IPS-15b (cell line): ENCODE measurements around the gene FERMT1.

Experiments
- H3K27me3 ChIP-seq: one replicate; pipeline ENCODE4 v1.6.1; 2013; ENCODE audit warnings: low read length; ENCODE audit not compliant: control insufficient read depth, insufficient read depth
- H3K36me3 ChIP-seq: one replicate; pipeline ENCODE4 v1.6.1; 2013; ENCODE audit warnings: low read length; ENCODE audit not compliant: control insufficient read depth, insufficient read depth
- H3K4me1 ChIP-seq: one replicate; pipeline ENCODE4 v1.6.1; 2013; ENCODE audit warnings: mild to moderate bottlenecking, low read length; ENCODE audit not compliant: control insufficient read depth, insufficient read depth
- H3K4me3 ChIP-seq: one replicate; pipeline ENCODE4 v1.5.1; 2013; ENCODE audit warnings: low read depth, low read length
- H3K9ac ChIP-seq: one replicate; pipeline ENCODE4 v1.6.1; 2013; ENCODE audit warnings: low read depth, mild to moderate bottlenecking, low read length
- H3K9me3 ChIP-seq: one replicate; pipeline ENCODE4 v1.6.1; 2013; ENCODE audit warnings: mild to moderate bottlenecking, low read length; ENCODE audit not compliant: control insufficient read depth, insufficient read depth

FERMT1 gene

DNA sequence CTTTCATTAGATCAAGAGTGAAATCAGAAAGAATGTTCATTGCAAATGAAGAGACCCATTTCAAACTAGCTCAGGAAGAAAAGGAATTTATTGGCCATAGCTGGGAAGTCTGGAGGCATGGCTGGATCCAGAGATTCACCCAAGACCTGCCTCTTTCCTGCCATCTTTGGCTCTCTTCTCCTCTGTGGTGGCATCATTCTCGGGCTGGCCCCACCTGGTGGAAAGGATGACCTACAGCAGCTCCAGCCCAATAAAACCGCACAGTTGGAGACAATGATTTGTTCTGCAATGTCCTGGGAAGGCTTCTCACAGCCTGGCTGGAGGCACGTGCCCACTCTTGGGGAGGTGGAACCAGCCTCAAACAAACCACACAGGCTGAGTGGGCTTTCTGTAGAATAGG is 18.1 kb upstream of the FERMT1 start:
- Histone ChIP-seq H3K9me3 (no peaks in the 10 kb centered on the region), H3K27me3 (no peaks in the 10 kb centered on the region), H3K4me3 (no peak overlapping the region), H3K9ac (no peak overlapping the region), H3K36me3 (no peaks in the 10 kb centered on the region), H3K4me1 (no peaks in the 10 kb centered on the region)

DNA sequence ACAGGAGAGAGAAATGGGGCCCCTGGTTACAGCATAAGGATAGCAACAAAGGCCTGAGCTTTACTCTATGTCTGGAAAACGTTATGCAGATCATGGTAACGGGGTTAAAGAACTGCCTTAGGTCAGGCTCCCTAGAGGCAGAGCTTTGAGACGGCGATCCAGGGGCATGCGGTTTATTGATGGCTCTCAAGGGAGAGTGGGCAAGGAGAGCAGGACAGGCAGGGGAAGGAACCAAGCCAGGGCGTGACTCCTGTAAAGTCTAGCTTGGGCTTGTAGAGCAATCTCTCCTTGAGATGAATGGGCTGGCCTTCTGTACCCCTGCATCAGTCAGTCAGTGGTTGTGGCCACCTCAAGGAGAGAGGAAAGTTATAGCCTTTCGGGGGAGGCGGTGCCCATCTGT is 12.5 kb upstream of the FERMT1 start:
- H3K36me3 ChIP-seq: no peaks in the 10 kb centered on the region
- no peak overlapping the region for H3K4me3 ChIP-seq
- no peak overlapping the region for H3K9ac ChIP-seq
- no peaks in the 10 kb centered on the region for H3K9me3 ChIP-seq
- no peaks in the 10 kb centered on the region for H3K27me3 ChIP-seq
- no peaks in the 10 kb centered on the region for H3K4me1 ChIP-seq

DNA sequence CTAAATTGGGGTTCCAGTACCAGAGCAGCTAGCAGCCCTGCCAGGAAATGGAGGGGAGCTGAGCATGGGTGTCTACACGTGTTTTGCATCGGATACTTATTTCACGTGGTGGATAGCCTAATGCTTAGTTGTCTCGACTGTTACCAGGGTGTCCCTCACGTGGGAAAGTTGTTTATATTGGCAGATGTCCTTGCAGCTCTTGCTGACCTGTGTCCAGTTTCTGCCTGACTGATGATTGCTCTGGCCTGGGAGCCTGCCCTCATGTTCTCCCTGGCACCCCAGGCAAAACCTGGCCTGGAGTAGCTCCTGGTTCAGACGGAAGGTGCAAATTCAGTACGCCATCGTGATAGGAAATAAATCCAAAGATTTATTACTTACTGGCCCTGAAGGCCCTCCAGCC is 11.8 kb upstream of the FERMT1 start:
- no peaks in the 10 kb centered on the region for H3K36me3 ChIP-seq
- H3K9me3 ChIP-seq: no peaks in the 10 kb centered on the region
- H3K4me3 ChIP-seq: no peak overlapping the region
- no peaks in the 10 kb centered on the region for H3K4me1 ChIP-seq
- no peaks in the 10 kb centered on the region for H3K27me3 ChIP-seq
- no peak overlapping the region for H3K9ac ChIP-seq

GRCh38 chr20:6130045-6130444 is 7.2 kb upstream of the FERMT1 start:
- Histone ChIP-seq H3K9ac (no peak overlapping the region), H3K4me1 (no peaks in the 10 kb centered on the region), H3K4me3 (no peak overlapping the region), H3K27me3 (no peaks in the 10 kb centered on the region), H3K36me3 (no peaks in the 10 kb centered on the region), H3K9me3 (no peaks in the 10 kb centered on the region)

- H3K9ac ChIP-seq: no peak overlapping the region
- no peaks in the 10 kb centered on the region for H3K27me3 ChIP-seq
- H3K4me1 ChIP-seq: no peaks in the 10 kb centered on the region
- no peaks in the 10 kb centered on the region for H3K9me3 ChIP-seq
- no peaks in the 10 kb centered on the region for H3K36me3 ChIP-seq
- H3K4me3 ChIP-seq: no peak overlapping the region
Measured at GRCh38 chr20:6127825-6128224, 5.0 kb upstream of the FERMT1 start.

DNA sequence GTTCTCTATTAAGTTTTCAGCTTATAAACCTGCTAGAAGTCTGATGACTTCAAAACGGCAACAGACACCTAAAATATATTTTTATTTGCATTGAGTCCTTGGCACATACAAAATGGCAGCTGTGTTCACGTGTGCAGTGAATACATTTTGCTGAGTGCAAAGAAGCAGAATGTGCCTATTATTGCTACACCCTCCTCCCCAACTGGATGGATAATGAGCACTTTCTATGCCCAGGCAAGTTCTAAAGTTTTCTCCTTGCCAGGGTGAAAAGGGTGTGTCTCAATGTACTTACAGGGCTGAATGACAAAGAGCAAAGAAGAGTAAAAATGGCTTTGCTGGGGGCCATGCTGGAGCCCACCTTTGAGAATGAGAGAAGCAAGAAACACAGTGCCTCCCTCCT is 4.0 kb upstream of the FERMT1 start:
- Histone ChIP-seq H3K9ac (no peak overlapping the region), H3K36me3 (no peaks in the 10 kb centered on the region), H3K4me3 (no peak overlapping the region), H3K4me1 (peaks cover 4% of the 10 kb centered on the region), H3K27me3 (peaks cover 4% of the 10 kb centered on the region), H3K9me3 (no peaks in the 10 kb centered on the region)

- Histone ChIP-seq H3K4me1 (peaks cover 17% of the 10 kb centered on the region), H3K4me3 (peak overlapping the region; percentile 77), H3K36me3 (no peaks in the 10 kb centered on the region), H3K27me3 (peaks cover 11% of the 10 kb centered on the region), H3K9ac (peak overlapping the region; percentile 75), H3K9me3 (no peaks in the 10 kb centered on the region)
Measured at GRCh38 chr20:6123649-6124014, 802 bp upstream of the FERMT1 start.

DNA sequence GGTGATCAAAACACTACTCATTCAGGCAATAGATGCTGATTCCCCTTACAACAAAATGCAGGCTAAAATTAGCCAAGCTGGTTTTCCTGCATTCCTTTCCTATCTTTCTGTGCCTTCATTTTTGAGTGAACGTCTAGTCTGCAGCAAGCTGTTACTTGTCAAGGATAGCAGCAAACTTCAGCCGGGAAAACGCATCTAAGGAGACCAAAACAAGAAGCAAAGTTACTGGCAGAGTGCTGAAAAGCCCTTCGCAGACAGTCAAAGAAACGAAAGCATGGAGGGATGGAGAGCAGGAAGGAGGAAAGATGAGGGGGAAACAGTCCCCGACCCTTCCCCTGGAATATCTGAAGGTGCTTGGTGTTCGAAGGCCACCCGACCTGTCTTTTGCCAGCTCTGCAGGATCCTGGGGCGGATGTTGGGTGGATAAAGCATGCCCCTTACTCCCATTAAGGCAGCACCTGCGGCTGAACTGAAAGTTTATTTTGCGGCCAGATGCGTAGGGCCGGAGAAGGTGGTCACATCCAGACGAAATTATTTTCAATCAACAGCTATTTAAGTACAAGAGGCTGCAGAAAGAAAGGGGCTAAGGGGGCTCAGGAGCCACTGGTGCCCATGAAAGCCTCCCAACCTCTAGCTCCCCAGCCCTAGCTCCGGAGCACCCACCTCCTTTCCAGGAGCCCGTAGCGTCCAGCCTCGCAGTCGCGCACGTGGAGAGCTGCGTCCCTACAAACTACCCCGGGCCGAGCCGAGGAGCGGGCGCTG is 538 bp downstream of the FERMT1 start:
- no peaks in the 10 kb centered on the region for H3K9me3 ChIP-seq
- H3K27me3 ChIP-seq: peaks cover 11% of the 10 kb centered on the region
- peak overlapping the region; percentile 75 for H3K9ac ChIP-seq
- H3K4me3 ChIP-seq: peak overlapping the region; percentile 77
- no peaks in the 10 kb centered on the region for H3K36me3 ChIP-seq
- peaks cover 17% of the 10 kb centered on the region for H3K4me1 ChIP-seq

DNA sequence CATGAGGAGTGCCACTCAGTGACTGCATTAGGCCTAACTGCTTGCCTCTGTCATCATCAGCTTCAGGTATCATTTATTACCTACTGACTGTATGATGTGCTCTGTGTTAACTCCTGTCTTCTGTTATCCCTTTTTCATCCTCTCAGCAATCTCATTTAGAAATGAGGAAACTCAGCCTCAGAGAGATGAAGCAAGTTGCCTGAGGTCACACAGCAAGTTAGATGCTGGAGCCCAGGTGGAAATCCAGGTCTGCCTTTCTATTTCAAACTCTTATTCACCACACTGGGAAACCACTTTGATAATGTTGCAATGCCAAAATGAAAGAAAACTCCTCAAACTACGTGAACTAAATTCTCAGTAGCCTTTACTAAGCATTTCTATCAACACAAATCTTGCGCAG is 1.3 kb downstream of the FERMT1 start:
- no peaks in the 10 kb centered on the region for H3K9me3 ChIP-seq
- H3K27me3 ChIP-seq: peaks cover 11% of the 10 kb centered on the region
- H3K4me3 ChIP-seq: peak overlapping the region; percentile 77
- H3K9ac ChIP-seq: no peak overlapping the region
- H3K36me3 ChIP-seq: no peaks in the 10 kb centered on the region
- peaks cover 17% of the 10 kb centered on the region for H3K4me1 ChIP-seq

DNA sequence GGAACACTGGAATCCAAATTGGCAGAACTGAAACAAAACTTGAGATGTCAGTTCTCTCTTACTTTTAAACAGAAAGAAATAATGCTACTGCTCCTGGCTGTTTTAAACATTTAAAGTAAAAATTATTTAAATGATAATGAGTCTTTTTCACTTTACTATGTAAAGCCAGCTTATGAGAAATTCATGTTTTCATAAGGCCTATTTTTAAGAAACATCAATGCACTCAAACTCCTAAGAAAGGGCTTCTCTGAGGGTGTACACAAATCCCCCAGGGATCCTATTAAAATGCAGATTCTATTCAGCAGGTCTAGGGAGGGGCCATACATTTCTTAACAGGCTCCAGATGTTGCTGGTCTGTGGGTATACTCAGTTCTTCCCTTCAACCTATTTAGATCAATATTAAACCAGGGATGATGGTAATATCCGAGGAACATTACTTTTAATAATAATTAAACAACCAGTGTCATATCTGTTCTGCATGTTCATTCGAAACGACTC is 2.3 kb downstream of the FERMT1 start:
- H3K4me1 ChIP-seq: peaks cover 17% of the 10 kb centered on the region
- peaks cover 11% of the 10 kb centered on the region for H3K27me3 ChIP-seq
- H3K4me3 ChIP-seq: no peak overlapping the region
- H3K36me3 ChIP-seq: peaks cover 2% of the 10 kb centered on the region
- no peaks in the 10 kb centered on the region for H3K9me3 ChIP-seq
- no peak overlapping the region for H3K9ac ChIP-seq

DNA sequence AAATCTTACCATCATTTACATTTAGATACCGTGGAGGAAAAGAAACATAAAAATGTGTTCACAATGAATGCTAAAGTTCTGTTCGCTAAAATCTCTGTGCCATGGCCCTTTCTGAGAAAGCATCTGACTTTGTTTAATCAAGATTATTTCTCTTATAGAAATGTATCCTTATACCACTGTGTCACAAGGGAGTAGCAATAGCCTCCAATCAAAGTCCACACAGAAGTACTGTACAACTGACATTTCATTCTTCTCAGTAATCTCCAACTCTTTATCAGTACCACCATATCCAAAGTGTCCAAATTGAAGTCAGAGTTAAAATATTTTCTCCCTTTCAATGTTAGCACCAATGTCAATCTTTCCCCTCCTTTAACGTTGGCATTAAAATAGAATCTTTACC is 6.1 kb downstream of the FERMT1 start:
- H3K36me3 ChIP-seq: peaks cover 15% of the 10 kb centered on the region

DNA sequence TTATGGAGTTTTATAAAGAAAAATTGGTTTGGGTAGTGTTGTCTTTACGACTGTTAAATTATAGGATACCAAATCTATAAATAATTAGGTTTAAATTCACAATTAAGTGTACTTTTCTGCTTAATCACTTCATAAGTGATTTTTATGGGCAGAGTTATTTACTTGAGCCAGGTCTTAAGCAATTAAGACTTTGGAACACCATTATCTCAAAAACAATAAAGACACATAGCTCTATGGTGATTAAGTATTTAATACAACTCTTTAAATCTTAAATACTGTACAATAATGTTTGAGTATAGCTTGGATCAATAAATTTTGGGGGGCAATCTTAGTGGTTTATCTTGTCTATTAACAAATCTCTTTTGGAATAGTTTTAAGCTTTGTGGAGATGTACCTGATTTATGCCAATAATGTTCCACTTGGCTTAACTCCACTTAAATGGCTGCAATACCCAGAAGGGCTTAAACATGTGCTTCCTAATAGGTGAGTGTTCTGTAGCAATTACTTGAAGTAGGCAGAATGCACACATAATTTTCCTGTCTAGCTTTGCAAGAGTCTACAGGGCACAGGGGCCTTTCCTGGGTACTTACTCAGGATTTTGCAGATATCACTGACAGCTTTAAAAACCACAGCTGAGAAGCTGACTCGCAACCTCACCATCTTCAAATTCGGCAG is 7.5 kb downstream of the FERMT1 start:
- H3K27me3 ChIP-seq: no peaks in the 10 kb centered on the region
- no peak overlapping the region for H3K4me3 ChIP-seq
- H3K9me3 ChIP-seq: peaks cover 4% of the 10 kb centered on the region
- H3K9ac ChIP-seq: no peak overlapping the region
- H3K4me1 ChIP-seq: peaks cover 5% of the 10 kb centered on the region
- peaks cover 15% of the 10 kb centered on the region for H3K36me3 ChIP-seq

More for the DNA sequence above, 6.1 kb downstream of the FERMT1 start:
- no peak overlapping the region for H3K9ac ChIP-seq
- H3K4me3 ChIP-seq: no peak overlapping the region
- peaks cover 5% of the 10 kb centered on the region for H3K27me3 ChIP-seq
- peaks cover 4% of the 10 kb centered on the region for H3K9me3 ChIP-seq
- H3K4me1 ChIP-seq: peaks cover 13% of the 10 kb centered on the region
